IMR-90 (cell line): ENCODE measurements around the gene ZNF598. TPM values are rescaled to one million over a fixed set of nuclear protein-coding genes. Genes with fewer than 3 reads are reported as not detected.
A peak's percentile ranks its signal among the peaks of the same experiment; 100 is the strongest.

Experiments
- ATAC-seq: fragments of 200-7000 bp; cut with Tn5 transposase; 2 replicates; pipeline ENCODE4 v1.9.1; 2020; ENCODE audit warnings: low read depth, mild to moderate bottlenecking, moderate library complexity
- BruUV-seq: library from RNA; stranded (reverse); fragments of 400-500 nt; replicated peaks from 2 replicates; lab custom pipeline; 2021; lab: Mats Ljungman, UMichigan
- CTCF ChIA-PET: fragments of 300-600 bp; formaldehyde crosslinking; extraction: SDS; loops from one replicate; lab custom pipeline; 2021; ENCODE audit warnings: antibody characterized with exemption; lab: Yijun Ruan, JAX
- POLR2A ChIA-PET: fragments of 300-600 bp; sonication (Branson Sonifier 250); formaldehyde crosslinking; loops from one replicate; lab custom pipeline; 2022; ENCODE audit warnings: antibody characterized with exemption; ENCODE audit not compliant: unreplicated experiment; lab: Charles Lee
- DNase-seq: peaks from one replicate; pipeline ENCODE4 v3.0.0; 2013
- H2AFZ ChIP-seq: replicated peaks from 2 replicates; pipeline ENCODE3; 2013; ENCODE audit warnings: low read length, mild to moderate bottlenecking; ENCODE audit not compliant: poor library complexity
- H2AK5ac ChIP-seq: 2 replicates; pipeline ENCODE4 v1.6.1; 2013; ENCODE audit warnings: low read depth, low read length, inconsistent platforms
- H2AK9ac ChIP-seq: replicated peaks from 2 replicates; pipeline ENCODE3; 2013; ENCODE audit warnings: mild to moderate bottlenecking, low read depth, low read length, moderate library complexity; ENCODE audit not compliant: poor library complexity
- H2BK120ac ChIP-seq: 2 replicates; pipeline ENCODE4 v1.6.1; 2013; ENCODE audit warnings: low read depth, low read length, inconsistent platforms
- H2BK15ac ChIP-seq: 3 replicates; pipeline ENCODE4 v1.6.1; 2013; ENCODE audit warnings: low read depth, low read length, inconsistent platforms
- H2BK20ac ChIP-seq: 2 replicates; pipeline ENCODE4 v1.6.1; 2013; ENCODE audit warnings: low read depth, mild to moderate bottlenecking, inconsistent platforms, low read length, moderate library complexity
- H2BK5ac ChIP-seq: 2 replicates; pipeline ENCODE4 v1.6.1; 2013; ENCODE audit warnings: mild to moderate bottlenecking, low read depth, low read length, inconsistent platforms; ENCODE audit not compliant: poor library complexity, severe bottlenecking
- H3K14ac ChIP-seq: replicated peaks from 2 replicates; pipeline ENCODE4 v1.6.1; 2013; ENCODE audit warnings: low read depth, low read length, inconsistent platforms
- H3K18ac ChIP-seq: 2 replicates; pipeline ENCODE4 v1.6.1; 2013; ENCODE audit warnings: low read depth, low read length, control low read depth
- H3K23ac ChIP-seq: 2 replicates; pipeline ENCODE4 v1.6.1; 2013; ENCODE audit warnings: low read depth, low read length, inconsistent platforms
- H3K27ac ChIP-seq: 2 replicates; pipeline ENCODE4 v1.5.1; 2013; ENCODE audit warnings: mild to moderate bottlenecking, control low read depth, low read length; ENCODE audit not compliant: insufficient read depth
- H3K27me3 ChIP-seq: 2 replicates; pipeline ENCODE4 v1.6.1; 2013; ENCODE audit warnings: low read length; ENCODE audit not compliant: control insufficient read depth, insufficient read depth
- H3K36me3 ChIP-seq: 2 replicates; pipeline ENCODE4 v1.6.1; 2013; ENCODE audit warnings: low read length, mixed read lengths; ENCODE audit not compliant: control insufficient read depth, insufficient read depth
- H3K4ac ChIP-seq: 2 replicates; pipeline ENCODE4 v1.6.1; 2013; ENCODE audit warnings: low read depth, low read length, inconsistent platforms
- H3K4me1 ChIP-seq: 2 replicates; pipeline ENCODE4 v1.6.1; 2013; ENCODE audit warnings: low read length, mixed read lengths; ENCODE audit not compliant: control insufficient read depth, insufficient read depth
- H3K4me2 ChIP-seq: 2 replicates; pipeline ENCODE4 v1.6.1; 2013; ENCODE audit warnings: low read depth, mild to moderate bottlenecking, control low read depth, low read length, moderate library complexity
- H3K4me3 ChIP-seq: 2 replicates; pipeline ENCODE4 v1.5.1; 2013; ENCODE audit warnings: low read depth, mild to moderate bottlenecking, control low read depth, low read length, moderate library complexity; ENCODE audit not compliant: insufficient read depth
- H3K56ac ChIP-seq: 2 replicates; pipeline ENCODE4 v1.6.1; 2013; ENCODE audit warnings: low read length, inconsistent platforms; ENCODE audit not compliant: insufficient read depth; ENCODE audit errors: extremely low read depth
- H3K79me1 ChIP-seq, 2 experiments: 2 replicates each; pipeline ENCODE4 v1.6.1; 2013; ENCODE audit warnings: low read length in 2 of 2, inconsistent platforms in 1 of 2, low read depth in 1 of 2
- H3K9ac ChIP-seq: 2 replicates; pipeline ENCODE4 v1.6.1; 2013; ENCODE audit warnings: low read depth, low read length, control low read depth
- H3K9me1 ChIP-seq: 2 replicates; pipeline ENCODE4 v1.6.1; 2013; ENCODE audit warnings: low read length, inconsistent platforms; ENCODE audit not compliant: insufficient read depth
- H3K9me3 ChIP-seq: 2 replicates; pipeline ENCODE4 v1.6.1; 2013; ENCODE audit warnings: low read length; ENCODE audit not compliant: control insufficient read depth, insufficient read depth
- H4K20me1 ChIP-seq: 2 replicates; pipeline ENCODE4 v1.6.1; 2013; ENCODE audit warnings: low read length, inconsistent platforms; ENCODE audit not compliant: insufficient read depth
- H4K5ac ChIP-seq: 2 replicates; pipeline ENCODE4 v1.6.1; 2013; ENCODE audit warnings: mild to moderate bottlenecking, low read depth, low read length, control low read depth
- H4K8ac ChIP-seq, 2 experiments: 2 replicates each; pipeline ENCODE4 v1.6.1; 2013; ENCODE audit warnings: low read depth in 2 of 2, low read length in 2 of 2, control low read depth in 1 of 2, inconsistent platforms in 1 of 2
- H4K91ac ChIP-seq: 2 replicates; pipeline ENCODE4 v1.6.1; 2013; ENCODE audit warnings: low read depth, low read length, inconsistent platforms; ENCODE audit not compliant: insufficient read depth
- BHLHE40 ChIP-seq: fragments of 150-350 bp; IDR thresholded peaks from 2 replicates; pipeline ENCODE4 v1.6.1; 2016; ENCODE audit warnings: mild to moderate bottlenecking, low read depth, low read length
- CEBPB ChIP-seq: IDR thresholded peaks from 2 replicates; pipeline ENCODE4 v1.6.1; 2012; ENCODE audit warnings: low read depth, low read length, improper control_type of control experiment
- CHD1 ChIP-seq: IDR thresholded peaks from 2 replicates; pipeline ENCODE4 v1.6.1; 2012; ENCODE audit warnings: low read depth, low read length, improper control_type of control experiment
- FOS ChIP-seq: fragments of 150-350 bp; IDR thresholded peaks from 2 replicates; pipeline ENCODE4 v1.6.1; 2016; ENCODE audit warnings: low read depth, low read length
- MAFK ChIP-seq: IDR thresholded peaks from 2 replicates; pipeline ENCODE4 v1.6.1; 2012; ENCODE audit warnings: low read depth, low read length, improper control_type of control experiment
- MAZ ChIP-seq: IDR thresholded peaks from 2 replicates; pipeline ENCODE4 v1.6.1; 2012; ENCODE audit warnings: low read depth, mild to moderate bottlenecking, low read length, improper control_type of control experiment, moderate library complexity, borderline replicate concordance
- MXI1 ChIP-seq: IDR thresholded peaks from 2 replicates; pipeline ENCODE4 v1.6.1; 2012; ENCODE audit warnings: low read depth, mild to moderate bottlenecking, low read length, moderate library complexity, borderline replicate concordance
- NFE2L2 ChIP-seq: fragments of 150-350 bp; IDR thresholded peaks from 2 replicates; pipeline ENCODE4 v1.6.1; 2016; ENCODE audit warnings: low read depth, mild to moderate bottlenecking, low read length
- POLR2A ChIP-seq: IDR thresholded peaks from 2 replicates; pipeline ENCODE4 v1.6.1; 2012; ENCODE audit warnings: mild to moderate bottlenecking, low read depth, low read length
- RAD21 ChIP-seq: IDR thresholded peaks from 2 replicates; pipeline ENCODE4 v1.6.1; 2012; ENCODE audit warnings: low read length, improper control_type of control experiment
- RFX5 ChIP-seq: IDR thresholded peaks from 2 replicates; pipeline ENCODE4 v1.8.0; 2012; ENCODE audit warnings: low read depth, mild to moderate bottlenecking, low read length, moderate library complexity
- SMC3 ChIP-seq: fragments of 150-350 bp; IDR thresholded peaks from 2 replicates; pipeline ENCODE4 v1.6.1; 2016; ENCODE audit warnings: low read depth, mild to moderate bottlenecking, antibody characterized with exemption, low read length, moderate library complexity
- WGBS, 2 experiments: methylation state at CpG; one replicate each; pipeline versions ENCODE4 v1.1.5 to v1.1.7; 2013; ENCODE audit warnings: missing lambda C conversion rate in 2 of 2; ENCODE audit not compliant: insufficient read length in 1 of 2; ENCODE audit errors: extremely low coverage in 2 of 2; 5-methylcytosine and 5-hydroxymethylcytosine counted together
- dilution Hi-C: fragments of 300-500 bp; cut with HindIII; formaldehyde crosslinking; loops from one replicate; pipeline ENCODE4 v1.14.3; 2018; ENCODE audit warnings: low sequenced_read_pairs; ENCODE audit not compliant: unreplicated experiment
- in situ Hi-C: fragments of 300-500 bp; cut with MboI; formaldehyde crosslinking; loops from 3 replicates; pipeline ENCODE4 v1.14.3; 2019; ENCODE audit warnings: low sequenced_read_pairs, inconsistent platforms, mixed read lengths
- intact Hi-C: fragments of 100-400 bp; cut with micrococcal nuclease; formaldehyde crosslinking; loops from 2 replicates; pipeline ENCODE4 v1.10.0; 2022
- polyA plus RNA-seq, 3 experiments: library from polyadenylated mRNA; depleted of rRNA; stranded (reverse); fragments of >200 nt; gene quantifications; 2 replicates each; pipeline ENCODE4 v1.2.3, GENCODE V29; 2012; ENCODE audit warnings: low replicate concordance in 1 of 3
- total RNA-seq: library from RNA; depleted of rRNA; stranded (reverse); fragments of >200 nt; gene quantifications from 2 replicates; pipeline ENCODE4 v1.2.3, GENCODE V29; 2012
- TF ChIP-seq, protein P1 (sequence below): fragments of 150-350 bp; IDR thresholded peaks from 2 replicates; pipeline ENCODE4 v1.6.1; 2017; ENCODE audit warnings: mild to moderate bottlenecking, antibody characterized with exemption, low read length, low read depth
- TF ChIP-seq, protein P2 (sequence below): fragments of 150-350 bp; IDR thresholded peaks from 2 replicates; pipeline ENCODE4 v1.6.1; 2016; ENCODE audit warnings: low read depth, mild to moderate bottlenecking, low read length, moderate library complexity, borderline replicate concordance
- TF ChIP-seq, protein P3 (sequence below): conservative IDR thresholded peaks from 2 replicates; pipeline ENCODE4 v1.5.1; 2012; ENCODE audit warnings: mild to moderate bottlenecking, low read depth, low read length, improper control_type of control experiment

The ZNF598 gene
- total and polyA plus RNA-seq, 2 of the 4 experiments (the other 2 are of a cell fraction), result 3.4 to 36.4 TPM

DNA sequence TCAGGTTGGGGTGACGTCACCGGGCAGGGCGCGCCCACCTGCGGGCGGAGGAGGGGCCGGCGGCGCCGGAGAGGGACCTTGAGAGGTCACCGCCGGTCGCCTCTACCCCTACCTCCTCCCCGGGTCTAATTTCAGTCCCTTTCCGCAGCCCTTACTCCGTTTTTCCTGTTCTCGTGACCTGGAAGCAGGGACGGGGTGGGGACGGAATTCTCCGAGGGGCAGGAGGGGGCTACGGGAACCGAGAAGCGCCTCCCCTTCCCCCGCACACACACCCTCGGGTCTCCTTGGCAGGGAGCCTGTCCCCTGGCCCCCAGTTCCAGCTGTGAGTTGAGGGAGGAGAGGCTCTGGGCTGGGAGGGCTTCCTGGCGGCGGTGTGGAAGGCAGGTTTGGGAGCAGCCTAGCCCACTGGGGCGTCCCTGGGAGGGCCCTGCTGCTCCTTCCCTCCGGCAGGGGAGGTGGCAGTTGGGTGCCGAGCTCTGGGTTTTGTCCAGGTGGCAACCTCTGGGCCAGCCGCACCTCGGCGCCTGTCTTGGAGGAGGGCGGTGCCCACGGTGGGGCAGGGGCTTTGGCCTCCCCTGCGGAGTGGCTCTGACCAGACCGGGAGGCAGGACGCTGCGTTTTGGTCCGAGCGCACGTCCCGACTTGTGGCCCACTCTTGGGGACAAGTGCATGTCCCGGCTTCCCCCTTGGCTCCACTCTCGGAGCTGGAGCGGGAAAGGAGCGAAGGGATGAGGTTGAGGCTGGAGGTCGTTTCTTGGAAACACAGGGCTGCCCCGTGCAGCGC lies 19.1 kb downstream of the ZNF598 start:
- Histone ChIP-seq H2BK15ac (no peak overlapping the region), H4K5ac (0 out of 2 replicates have a peak overlapping the region, but pooled peaks have one; percentile 23), H3K27me3 (peaks cover 17% of the 10 kb centered on the region), H3K9me1 (peaks cover 19% of the 10 kb centered on the region), H3K4ac (peak overlapping the region; percentile 24; the same call in 1 of the 2 replicates), H3K4me3 (peak overlapping the region; percentile 45; the same call in 1 of the 2 replicates), H3K9me3 (peaks cover 2% of the 10 kb centered on the region; the same call in 1 of the 2 replicates), H3K56ac (no peak overlapping the region), H2BK20ac (no peak overlapping the region), H3K23ac (no peak overlapping the region), H3K9ac (no peak overlapping the region), H2AK9ac (peak overlapping the region; percentile 70), H3K27ac (no peak overlapping the region), H3K4me1 (peaks cover 13% of the 10 kb centered on the region), H4K91ac (no peak overlapping the region), H2BK120ac (no peak overlapping the region), H3K4me2 (peak overlapping the region; percentile 89), H3K36me3 (peaks cover 13% of the 10 kb centered on the region), H2AFZ (peak overlapping the region; percentile 84), H4K20me1 (no peaks in the 10 kb centered on the region), H3K14ac (no peak overlapping the region), H2AK5ac (peak overlapping the region; percentile 68), H4K8ac (no peak overlapping the region), H2BK5ac (no peak overlapping the region), H3K79me1 (peaks cover 11 to 24% of the 10 kb centered on the region in 2 experiments; a peak in 3 of 4 replicates), H3K18ac (no peak overlapping the region)
- dilution Hi-C loops (no loop called here), in situ Hi-C loops (no loop called here), intact Hi-C loops (no loop called here)
- WGBS, 2 experiments, result 21% methylated on average over 20 of the region's 50 CpGs; no CpG with 5 or more reads in 1 of the 2 experiments
- BruUV-seq, result no TSS peak
- no peak for ATAC-seq
- POLR2A ChIA-PET, result no interaction called here
- CTCF ChIA-PET, result interaction anchor here (1.1 kb wide), 1 partner anchor 13 kb away, joined by 3 read pairs; no protein-coding TSS in a partner anchor
- no peak for DNase-seq
- no peak for TF ChIP-seq FOS
- TF ChIP-seq, protein P1, sequence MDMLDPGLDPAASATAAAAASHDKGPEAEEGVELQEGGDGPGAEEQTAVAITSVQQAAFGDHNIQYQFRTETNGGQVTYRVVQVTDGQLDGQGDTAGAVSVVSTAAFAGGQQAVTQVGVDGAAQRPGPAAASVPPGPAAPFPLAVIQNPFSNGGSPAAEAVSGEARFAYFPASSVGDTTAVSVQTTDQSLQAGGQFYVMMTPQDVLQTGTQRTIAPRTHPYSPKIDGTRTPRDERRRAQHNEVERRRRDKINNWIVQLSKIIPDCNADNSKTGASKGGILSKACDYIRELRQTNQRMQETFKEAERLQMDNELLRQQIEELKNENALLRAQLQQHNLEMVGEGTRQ, result no peak
- TF ChIP-seq MAZ, result no peak
- TF ChIP-seq, protein P2, sequence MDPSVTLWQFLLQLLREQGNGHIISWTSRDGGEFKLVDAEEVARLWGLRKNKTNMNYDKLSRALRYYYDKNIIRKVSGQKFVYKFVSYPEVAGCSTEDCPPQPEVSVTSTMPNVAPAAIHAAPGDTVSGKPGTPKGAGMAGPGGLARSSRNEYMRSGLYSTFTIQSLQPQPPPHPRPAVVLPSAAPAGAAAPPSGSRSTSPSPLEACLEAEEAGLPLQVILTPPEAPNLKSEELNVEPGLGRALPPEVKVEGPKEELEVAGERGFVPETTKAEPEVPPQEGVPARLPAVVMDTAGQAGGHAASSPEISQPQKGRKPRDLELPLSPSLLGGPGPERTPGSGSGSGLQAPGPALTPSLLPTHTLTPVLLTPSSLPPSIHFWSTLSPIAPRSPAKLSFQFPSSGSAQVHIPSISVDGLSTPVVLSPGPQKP, result no peak
- TF ChIP-seq BHLHE40, result no peak
- TF ChIP-seq, protein P3, sequence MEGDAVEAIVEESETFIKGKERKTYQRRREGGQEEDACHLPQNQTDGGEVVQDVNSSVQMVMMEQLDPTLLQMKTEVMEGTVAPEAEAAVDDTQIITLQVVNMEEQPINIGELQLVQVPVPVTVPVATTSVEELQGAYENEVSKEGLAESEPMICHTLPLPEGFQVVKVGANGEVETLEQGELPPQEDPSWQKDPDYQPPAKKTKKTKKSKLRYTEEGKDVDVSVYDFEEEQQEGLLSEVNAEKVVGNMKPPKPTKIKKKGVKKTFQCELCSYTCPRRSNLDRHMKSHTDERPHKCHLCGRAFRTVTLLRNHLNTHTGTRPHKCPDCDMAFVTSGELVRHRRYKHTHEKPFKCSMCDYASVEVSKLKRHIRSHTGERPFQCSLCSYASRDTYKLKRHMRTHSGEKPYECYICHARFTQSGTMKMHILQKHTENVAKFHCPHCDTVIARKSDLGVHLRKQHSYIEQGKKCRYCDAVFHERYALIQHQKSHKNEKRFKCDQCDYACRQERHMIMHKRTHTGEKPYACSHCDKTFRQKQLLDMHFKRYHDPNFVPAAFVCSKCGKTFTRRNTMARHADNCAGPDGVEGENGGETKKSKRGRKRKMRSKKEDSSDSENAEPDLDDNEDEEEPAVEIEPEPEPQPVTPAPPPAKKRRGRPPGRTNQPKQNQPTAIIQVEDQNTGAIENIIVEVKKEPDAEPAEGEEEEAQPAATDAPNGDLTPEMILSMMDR, result no peak
- TF ChIP-seq MAFK, result no peak
- no peak for TF ChIP-seq SMC3
- no peak for TF ChIP-seq RFX5
- TF ChIP-seq RAD21, result no peak
- no peak for TF ChIP-seq MXI1
- TF ChIP-seq POLR2A, result no peak
- TF ChIP-seq NFE2L2, result no peak
- TF ChIP-seq CHD1, result no peak
- TF ChIP-seq CEBPB, result no peak
